PC-9 (cell line): Measurements from ENCODE around the gene P3H3.

Experiments used
- CTCF ChIP-seq: fragments of 200-600 bp; sonication (generic); conservative IDR thresholded peaks from 2 replicates; pipeline ENCODE4 v1.6.1; 2017; ENCODE audit warnings: mixed run types, antibody characterized with exemption, mild to moderate bottlenecking, moderate library complexity
- EZH2 ChIP-seq: fragments of 200-600 bp; sonication (generic); IDR thresholded peaks from 2 replicates; pipeline ENCODE4 v1.8.0; 2017; ENCODE audit warnings: antibody characterized with exemption, low read depth

DNA sequence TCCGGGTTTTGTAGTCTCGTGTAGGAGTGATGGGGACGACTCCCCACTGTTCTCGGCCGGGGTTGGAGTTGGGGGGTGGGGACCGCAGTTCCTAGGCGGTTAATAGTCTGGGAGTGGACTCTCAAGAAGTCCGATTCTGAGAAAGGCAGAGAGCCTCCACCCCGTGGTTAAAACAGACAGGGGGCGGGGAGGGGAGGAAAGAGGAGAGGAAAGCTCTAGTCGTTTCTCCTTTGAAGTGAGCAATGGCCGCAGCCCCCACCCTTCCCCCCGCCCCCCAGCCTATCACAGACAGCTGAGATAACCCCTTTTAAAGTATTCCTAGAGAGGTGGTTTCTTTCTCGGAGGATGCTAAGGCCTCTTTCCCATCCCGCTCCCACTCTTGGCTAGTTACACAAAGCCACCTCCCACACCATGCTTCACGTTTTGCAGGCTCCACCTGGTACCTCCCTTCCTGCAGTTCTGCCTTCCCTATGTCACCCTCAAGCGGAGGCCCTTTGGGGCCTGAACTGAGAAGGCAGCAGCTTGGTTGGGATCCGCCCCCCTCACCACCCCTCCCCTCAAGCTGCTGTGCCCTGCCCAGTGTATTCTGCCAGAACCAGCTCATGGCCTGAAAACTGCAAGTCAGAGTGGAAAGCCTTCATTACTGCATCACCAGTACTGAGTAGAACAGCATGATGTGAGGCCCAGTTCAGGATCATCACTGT, 24.6 kb downstream of the P3H3 start:
- TF ChIP-seq CTCF (no peak), EZH2 (no peak)
